H1 (cell line): ENCODE data around the gene NAXD. TPM values are rescaled to one million over a fixed set of nuclear protein-coding genes. Genes with fewer than 3 reads are reported as not detected.

Experiments used
- BRCA1 ChIP-seq: IDR thresholded peaks from 2 replicates; pipeline ENCODE4 v1.6.1; 2012; ENCODE audit warnings: low read depth, low read length, improper control_type of control experiment
- CBX5 ChIP-seq: fragments of 300-800, 300-1000 bp; sonication (generic); IDR thresholded peaks from 2 replicates; pipeline ENCODE4 v1.7.1; 2016; ENCODE audit warnings: antibody characterized with exemption, low read length, low read depth
- CREB1 ChIP-seq: IDR thresholded peaks from 2 replicates; pipeline ENCODE4 v1.6.1; 2012; ENCODE audit warnings: inconsistent platforms
- CTBP2 ChIP-seq: IDR thresholded peaks from 2 replicates; pipeline ENCODE4 v1.7.0; 2011; ENCODE audit warnings: borderline replicate concordance, mild to moderate bottlenecking, moderate library complexity, mixed read lengths, low read length; ENCODE audit not compliant: insufficient read depth, insufficient read length
- EGR1 ChIP-seq: IDR thresholded peaks from 2 replicates; pipeline ENCODE4 v1.6.1; 2011; ENCODE audit warnings: low read depth, low read length, borderline replicate concordance
- EP300 ChIP-seq, 2 experiments: IDR thresholded peaks; 1 replicate in 1 of 2; 2 replicates in 1 of 2; pipeline ENCODE4 v1.6.1; 2011 to 2012; ENCODE audit warnings: low read depth in 2 of 2, low read length in 2 of 2, mild to moderate bottlenecking in 2 of 2, borderline replicate concordance in 1 of 2, inconsistent platforms in 1 of 2, moderate library complexity in 1 of 2
- EZH2 ChIP-seq: fragments of 200-600 bp; sonication (generic); IDR thresholded peaks from 2 replicates; pipeline ENCODE4 v1.7.1; 2012; ENCODE audit warnings: low read depth, mild to moderate bottlenecking, moderate library complexity, low read length, inconsistent platforms; ENCODE audit not compliant: severe bottlenecking
- GTF2F1 ChIP-seq: IDR thresholded peaks from 2 replicates; pipeline ENCODE4 v1.6.1; 2012; ENCODE audit warnings: low read depth, low read length, improper control_type of control experiment, borderline replicate concordance
- JUN ChIP-seq: IDR thresholded peaks from 2 replicates; pipeline ENCODE4 v1.6.1; 2011; ENCODE audit warnings: low read depth, mild to moderate bottlenecking, improper control_type of control experiment, low read length
- KDM4A ChIP-seq: IDR thresholded peaks from one replicate; pipeline ENCODE4 v1.7.1; 2012; ENCODE audit warnings: low read depth, mild to moderate bottlenecking, moderate library complexity, low read length, inconsistent platforms; ENCODE audit not compliant: severe bottlenecking
- KDM5A ChIP-seq: fragments of 200-600 bp; IDR thresholded peaks from 2 replicates; pipeline ENCODE4 v1.7.1; 2012; ENCODE audit warnings: mild to moderate bottlenecking, low read length, inconsistent platforms, mixed read lengths
- RAD21 ChIP-seq, 2 experiments: IDR thresholded peaks in 1 of 2; conservative IDR thresholded peaks in 1 of 2; 2 replicates each; pipeline ENCODE4 v1.6.1; 2011; ENCODE audit warnings: low read depth in 2 of 2, low read length in 2 of 2, improper control_type of control experiment in 1 of 2, inconsistent platforms in 1 of 2, mild to moderate bottlenecking in 1 of 2, moderate library complexity in 1 of 2
- RNF2 ChIP-seq: fragments of 200-900, 300-1000 bp; sonication (generic); IDR thresholded peaks from 2 replicates; pipeline ENCODE4 v1.7.1; 2016; ENCODE audit warnings: borderline replicate concordance, low read depth, mild to moderate bottlenecking, antibody characterized with exemption, low read length; ENCODE audit not compliant: poor library complexity, severe bottlenecking; ENCODE audit errors: missing control alignments
- TEAD4 ChIP-seq: IDR thresholded peaks from 2 replicates; pipeline ENCODE4 v1.6.1; 2012; ENCODE audit warnings: low read depth, low read length, inconsistent platforms, mixed read lengths
- USF2 ChIP-seq: IDR thresholded peaks from 2 replicates; pipeline ENCODE4 v1.6.1; 2011; ENCODE audit warnings: low read length, improper control_type of control experiment
- polyA plus RNA-seq, 7 experiments: library from polyadenylated mRNA; depleted of rRNA in 3 of 7; stranded (reverse) in 5 of 7; unstranded in 2 of 7; fragments of >200 nt in 5 of 7; fragments of 200-250 nt in 2 of 7; gene quantifications; 1 replicate in 5 of 7; 2 replicates in 1 of 7; 4 replicates in 1 of 7; pipeline versions ENCODE4 v1.2.1 to v1.2.3, GENCODE V29; 2011 to 2013; ENCODE audit warnings: missing spikeins in 2 of 7, mixed read lengths in 2 of 7
- total RNA-seq: library from RNA; stranded (reverse); fragmentation: NEBNext Ultra II Directional; extraction: Animal tissue kit (Norgen Biotek cat#: 25700); gene quantifications from 2 replicates; pipeline ENCODE4 v1.2.1, GENCODE V29; 2021
- TF ChIP-seq, protein P1 (sequence below): IDR thresholded peaks from 2 replicates; pipeline ENCODE4 v1.6.1; 2012; ENCODE audit warnings: inconsistent platforms

NAXD gene
- total and polyA plus RNA-seq, 2 of the 8 experiments (the other 6 are each of a cell fraction or from before 2014, with no cell fraction given) = 25.4 to 35.5 TPM

DNA sequence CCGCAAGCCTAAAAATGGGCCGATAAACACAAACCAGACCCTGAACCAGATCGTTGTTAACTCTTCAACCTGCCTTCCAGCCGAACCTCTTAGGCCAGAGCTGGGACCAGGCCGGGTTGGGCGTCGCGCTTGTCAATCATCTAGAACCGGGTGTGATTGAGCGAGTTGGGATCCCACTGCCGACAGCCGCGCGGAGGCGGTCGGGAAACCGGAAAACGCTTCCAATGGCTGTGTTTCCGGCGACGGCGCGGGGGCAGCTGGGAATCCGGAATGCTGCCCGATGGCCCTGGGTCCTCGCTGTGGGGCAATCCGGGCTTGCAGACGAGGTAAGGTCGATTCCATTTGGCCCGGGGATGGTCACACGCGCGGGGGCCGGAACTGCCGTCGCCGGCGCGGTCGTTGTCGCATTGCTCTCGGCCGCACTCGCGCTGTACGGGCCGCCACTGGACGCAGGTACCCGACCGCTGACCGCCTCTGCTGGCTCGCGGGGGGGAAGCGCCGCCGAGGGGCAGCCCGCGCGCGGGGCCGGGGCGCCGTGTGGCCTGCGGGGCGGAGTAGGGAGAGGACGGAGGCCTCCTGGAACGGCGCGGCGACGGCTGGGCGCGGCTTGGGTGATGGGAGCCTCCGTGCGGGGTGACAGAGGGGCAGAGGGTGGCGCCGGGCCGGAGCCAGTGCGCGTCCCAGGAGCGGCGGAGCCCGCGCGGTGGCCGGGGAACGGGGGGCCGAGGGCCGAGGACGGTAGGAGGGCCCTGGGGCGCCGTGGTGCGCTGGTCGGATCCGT is at the start of gene NAXD (continued):
- TF ChIP-seq TEAD4 (0 out of 2 replicates have a peak, but pooled peaks have one; percentile 44), CREB1 (peak; percentile 35; the same call in 1 of the 2 replicates), EGR1 (no peak), EP300 (IDR thresholded peaks at IDR 0.05; ENCODE audit: borderline replicate concordance in 1 of 2, low read depth in 2 of 2, low read length in 2 of 2) (no peak), USF2 (peak; percentile 5; the same call in 1 of the 2 replicates), JUN (no peak), RAD21 (IDR thresholded peaks at IDR 0.05 in 1 of 2, conservative IDR thresholded peaks at IDR 0.05 in 1 of 2; ENCODE audit: low read depth in 2 of 2, low read length in 2 of 2) (no peak), BRCA1 (no peak), KDM5A (no peak), KDM4A (peak; percentile 98), EZH2 (no peak), CBX5 (no peak), RNF2 (no peak), GTF2F1 (no peak), CTBP2 (no peak)
- TF ChIP-seq, protein P1, sequence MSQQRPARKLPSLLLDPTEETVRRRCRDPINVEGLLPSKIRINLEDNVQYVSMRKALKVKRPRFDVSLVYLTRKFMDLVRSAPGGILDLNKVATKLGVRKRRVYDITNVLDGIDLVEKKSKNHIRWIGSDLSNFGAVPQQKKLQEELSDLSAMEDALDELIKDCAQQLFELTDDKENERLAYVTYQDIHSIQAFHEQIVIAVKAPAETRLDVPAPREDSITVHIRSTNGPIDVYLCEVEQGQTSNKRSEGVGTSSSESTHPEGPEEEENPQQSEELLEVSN = peak; percentile 69
